GM21825 (cell line): Measurements from ENCODE around the gene HNF4A.
"Not testable (repeated sequence)": the region's sequence is repeated elsewhere in the genome, so short reads cannot be mapped to it uniquely, and the experiment has no call there.

Experiments used
- ATAC-seq: cut with Tn5 transposase; IDR thresholded peaks from one replicate; pipeline ENCODE4 v1.9.1; 2021; ENCODE audit warnings: mild to moderate bottlenecking, moderate library complexity; ENCODE audit not compliant: unreplicated experiment

HNF4A gene

DNA sequence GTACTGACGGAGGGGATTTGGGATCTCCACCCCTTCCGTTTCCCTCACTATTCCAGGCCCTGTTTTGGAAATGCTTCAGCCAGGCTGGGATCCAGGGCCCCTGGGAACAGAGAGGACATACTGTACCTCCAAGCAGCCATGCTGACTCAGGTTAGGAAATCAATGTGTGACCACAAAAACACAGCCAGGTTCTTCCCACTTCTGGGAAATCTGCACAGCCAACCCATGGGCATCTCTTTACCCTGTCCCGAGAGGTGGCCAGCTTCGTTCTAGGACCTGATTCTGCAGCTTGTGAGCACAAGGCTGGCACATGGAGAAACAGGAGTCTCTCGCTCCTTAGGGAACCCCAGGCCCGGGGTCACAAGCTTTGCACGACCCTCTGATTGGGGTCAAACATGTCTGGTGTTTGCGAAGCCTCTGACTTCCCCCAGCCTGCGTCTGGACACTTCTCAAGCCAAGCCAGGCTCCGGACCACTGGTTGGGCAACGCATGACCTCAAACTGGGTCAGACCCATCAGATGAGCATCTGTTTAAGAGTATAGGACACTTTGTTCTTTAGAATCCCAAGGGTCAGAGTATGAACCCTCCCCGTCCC, 111.9 kb downstream of the HNF4A start:
- ATAC-seq, result no peak

DNA sequence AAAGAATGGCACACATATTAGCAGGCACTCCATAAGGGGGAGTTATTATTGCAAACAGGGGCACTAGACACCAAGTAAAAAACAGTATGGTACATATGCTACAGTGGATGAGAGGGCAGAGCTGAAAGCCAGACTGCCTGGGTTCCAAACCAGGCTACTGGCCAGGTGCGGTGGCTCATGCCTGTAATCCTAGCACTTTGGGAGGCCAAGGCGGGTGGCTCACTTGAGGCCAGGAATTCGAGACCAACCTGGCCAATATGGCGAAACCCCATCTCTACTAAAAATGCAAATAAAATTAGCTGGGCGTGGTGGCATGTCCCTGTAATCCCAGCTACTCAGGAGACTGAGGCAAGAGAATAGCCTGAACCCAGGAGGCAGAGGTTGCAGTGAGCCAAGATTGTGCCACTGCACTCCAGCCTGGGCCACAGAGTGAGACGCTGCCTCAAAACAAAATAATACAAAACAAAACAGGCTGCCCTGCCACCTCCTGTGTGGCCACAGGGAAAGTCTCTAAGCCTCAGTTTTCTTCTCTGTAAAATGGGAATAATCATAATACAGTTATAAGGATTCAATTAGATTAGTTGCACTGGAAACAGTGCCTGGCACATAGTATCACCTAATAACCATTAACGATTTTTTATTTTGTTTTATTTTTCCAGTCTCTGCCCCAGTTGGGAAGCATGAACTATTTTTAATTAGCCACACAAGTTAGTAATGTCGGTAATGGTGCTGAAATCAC, 112.7 kb downstream of the HNF4A start:
- ATAC-seq, result no peak

DNA sequence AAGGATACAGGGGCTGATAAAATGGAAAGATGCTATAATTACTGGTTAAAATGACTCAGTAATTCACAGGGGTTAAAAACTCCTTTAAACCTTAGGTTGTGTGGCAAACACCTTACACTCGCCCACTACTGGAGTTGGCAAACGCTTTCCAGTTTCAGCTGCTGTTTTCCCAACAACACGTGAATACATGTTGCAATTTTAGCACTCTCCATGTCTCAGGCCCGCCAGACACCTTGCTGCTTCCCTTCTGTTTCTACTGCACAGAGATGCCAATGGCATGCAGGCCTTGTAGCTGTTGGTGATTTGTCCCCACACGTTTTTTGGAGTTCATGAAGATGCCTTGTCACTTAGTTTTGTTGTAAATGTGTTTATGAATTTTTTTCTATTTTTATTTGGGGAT, 114.8 kb downstream of the HNF4A start:
- ATAC-seq, result no peak

DNA sequence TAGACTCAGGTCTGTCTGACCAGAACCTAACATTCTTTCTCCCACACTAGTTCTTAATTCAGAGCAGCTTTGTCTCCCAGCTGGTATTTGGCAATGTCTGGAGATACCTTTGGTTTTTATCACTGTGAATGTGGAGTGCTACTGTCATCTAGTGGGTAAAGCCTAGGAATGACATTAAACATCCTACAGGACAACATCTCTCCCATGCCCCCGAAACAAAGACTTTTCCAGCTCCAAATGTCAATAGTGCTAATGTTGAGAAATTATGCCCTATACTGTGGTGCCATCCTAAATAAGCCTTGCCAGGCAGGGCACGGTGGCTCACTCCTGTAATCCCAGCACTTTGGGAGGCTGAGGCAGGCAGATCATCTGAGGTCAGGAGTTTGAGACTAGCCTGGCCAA, 116.0 kb downstream of the HNF4A start:
- ATAC-seq, result no peak

DNA sequence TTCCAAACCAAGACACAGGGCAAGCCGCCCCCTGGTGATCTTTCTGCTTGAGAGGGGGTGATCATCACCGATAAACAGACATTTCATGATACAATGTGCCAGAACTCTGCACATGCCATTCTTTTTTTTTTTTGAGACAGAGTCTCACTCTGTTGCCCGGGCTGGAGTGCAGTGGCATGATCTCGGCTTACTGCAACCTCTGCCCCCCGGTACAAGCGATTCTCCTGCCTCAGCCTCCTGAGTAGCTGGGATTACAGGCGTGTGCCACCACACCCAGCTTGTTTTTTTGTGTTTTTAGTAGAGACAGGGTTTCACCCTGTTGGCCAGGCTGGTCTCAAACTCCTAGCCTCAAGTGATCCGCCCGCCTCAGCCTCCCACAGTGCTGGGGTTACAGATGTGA, 116.8 kb downstream of the HNF4A start:
- ATAC-seq, result not testable (repeated sequence)

DNA sequence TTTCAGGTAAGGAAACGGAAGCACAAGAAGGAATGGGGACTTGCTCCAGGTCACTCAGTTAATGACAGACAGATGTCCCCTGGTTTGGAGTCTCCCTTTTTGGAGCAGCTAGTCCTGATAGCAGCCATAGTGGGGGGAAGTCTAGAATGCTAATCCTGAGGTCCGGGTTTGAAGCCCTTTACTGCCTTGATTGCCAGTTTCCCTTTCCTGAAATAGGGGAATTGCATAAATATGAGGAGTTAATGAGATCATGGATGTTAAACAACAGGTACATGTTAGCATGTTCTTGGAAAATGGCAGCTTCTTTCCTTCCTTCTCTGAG, 119.8 kb downstream of the HNF4A start:
- ATAC-seq, result no peak

DNA sequence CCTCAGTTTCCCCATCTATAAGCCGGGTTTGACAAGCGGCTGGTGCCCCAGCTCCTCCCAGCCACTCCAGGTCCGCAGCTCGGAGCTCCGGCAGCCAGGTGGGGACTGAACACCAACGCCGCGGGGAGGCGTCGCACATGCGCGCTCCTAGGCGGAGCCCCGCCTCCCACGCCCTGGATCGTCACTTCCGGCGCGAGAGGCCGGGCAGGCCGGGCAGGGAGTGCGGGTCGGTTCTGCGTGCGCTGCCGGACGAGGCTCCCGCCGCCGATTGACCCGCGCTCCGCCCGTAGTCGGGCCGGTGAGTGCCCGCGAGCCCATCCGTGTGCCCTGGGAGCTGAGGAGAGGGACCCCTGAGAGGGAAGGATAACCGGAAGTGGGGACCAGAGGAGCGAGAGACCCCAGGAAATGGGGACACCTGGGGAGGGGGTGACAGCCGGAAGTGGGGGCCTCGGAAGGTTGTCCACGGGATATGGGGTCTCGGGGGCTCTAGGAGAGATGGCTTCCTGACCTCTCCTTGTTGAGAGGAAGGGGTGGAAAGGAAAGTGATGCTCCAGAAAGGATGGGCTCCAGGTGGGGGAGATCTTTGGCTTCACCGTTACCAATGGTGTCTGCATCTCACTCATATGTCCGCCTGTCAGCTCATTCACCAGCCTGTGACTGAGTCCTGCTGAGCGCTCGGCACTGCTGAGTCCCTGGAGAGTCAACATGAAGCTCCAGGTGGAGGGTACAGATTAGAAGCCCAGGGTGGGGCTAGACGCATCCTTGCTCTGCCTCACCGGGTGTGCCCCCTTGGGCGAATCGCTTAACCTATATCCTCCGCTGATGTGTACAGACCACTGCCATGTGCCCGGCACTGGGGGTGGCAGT, 120.4 kb downstream of the HNF4A start, which contains the start of gene TTPAL:
TSS of gene TTPAL (plus strand) at position 181 of the 867 bp plus-strand sequence. CDS start 4,126 bp downstream, outside the sequence.
- peak; percentile 85 for ATAC-seq

DNA sequence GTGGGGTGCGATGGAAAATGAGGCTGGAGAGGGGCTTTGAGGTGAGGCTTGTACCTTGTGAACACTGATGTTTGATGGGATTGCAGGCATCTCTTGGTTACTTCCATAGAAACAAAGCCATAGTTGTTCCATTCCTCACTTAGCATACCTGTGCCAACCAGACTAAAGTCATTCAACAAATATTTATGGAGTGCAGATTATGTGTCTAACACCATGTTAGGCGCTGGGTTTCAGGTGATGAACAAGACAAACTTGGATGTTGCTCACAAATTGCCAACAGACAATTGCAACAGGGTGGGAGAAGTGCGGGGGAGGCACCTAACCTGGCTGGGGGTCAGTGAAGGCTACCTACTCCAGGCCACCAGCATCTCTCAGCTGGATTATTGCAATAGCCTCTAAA, 121.7 kb downstream of the HNF4A start:
- ATAC-seq, result no peak

DNA sequence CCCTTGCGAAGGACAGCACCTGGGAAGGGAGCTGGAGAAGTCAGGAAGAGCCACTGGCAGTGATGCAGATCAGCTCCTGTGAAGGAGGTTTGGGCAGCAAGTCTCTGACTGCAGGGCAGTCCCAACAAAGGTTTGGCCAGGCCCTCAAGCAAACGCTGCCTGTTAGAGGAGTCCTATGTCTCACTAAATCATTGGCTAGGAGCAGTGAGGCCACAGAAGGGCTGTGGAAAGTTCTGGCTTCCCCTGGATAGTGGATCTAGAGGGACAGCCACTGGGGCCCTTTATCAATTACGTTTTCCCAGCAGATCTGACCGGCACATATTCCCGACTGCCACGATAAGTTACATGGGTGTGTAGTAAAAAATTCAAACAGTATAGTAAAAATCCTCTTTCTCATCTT, 122.7 kb downstream of the HNF4A start:
- no peak for ATAC-seq

DNA sequence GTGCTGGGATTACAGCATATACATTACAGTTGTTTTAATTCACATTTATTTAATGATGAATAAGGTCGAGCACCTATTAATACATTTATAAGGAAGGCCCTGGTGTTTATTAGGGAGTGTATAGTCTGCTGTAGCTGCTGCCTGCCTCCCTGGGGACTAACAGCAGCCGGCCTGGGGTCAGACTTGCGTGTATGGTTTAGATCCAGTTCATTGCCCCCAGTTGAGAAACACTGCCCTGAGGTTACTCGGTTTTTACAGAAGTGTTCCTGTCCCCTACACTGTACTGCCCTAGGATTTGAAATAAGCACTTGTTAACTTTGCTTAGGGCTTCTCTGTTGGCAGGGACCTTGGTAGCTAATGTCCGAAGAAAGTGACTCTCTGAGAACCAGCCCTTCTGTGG, 124.1 kb downstream of the HNF4A start:
- ATAC-seq, result no peak

DNA sequence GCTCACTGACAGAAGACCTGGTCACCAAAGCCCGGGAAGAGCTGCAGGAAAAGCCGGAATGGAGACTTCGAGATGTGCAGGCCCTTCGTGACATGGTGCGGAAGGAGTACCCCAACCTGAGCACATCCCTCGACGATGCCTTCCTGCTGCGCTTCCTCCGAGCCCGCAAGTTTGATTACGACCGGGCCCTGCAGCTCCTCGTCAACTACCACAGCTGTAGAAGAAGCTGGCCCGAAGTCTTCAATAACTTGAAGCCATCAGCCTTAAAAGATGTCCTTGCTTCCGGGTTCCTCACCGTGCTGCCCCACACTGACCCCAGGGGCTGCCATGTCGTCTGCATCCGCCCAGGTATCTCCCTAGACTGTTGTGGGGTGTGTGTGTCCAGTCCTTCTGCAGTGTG, 124.6 kb downstream of the HNF4A start:
- no peak for ATAC-seq

DNA sequence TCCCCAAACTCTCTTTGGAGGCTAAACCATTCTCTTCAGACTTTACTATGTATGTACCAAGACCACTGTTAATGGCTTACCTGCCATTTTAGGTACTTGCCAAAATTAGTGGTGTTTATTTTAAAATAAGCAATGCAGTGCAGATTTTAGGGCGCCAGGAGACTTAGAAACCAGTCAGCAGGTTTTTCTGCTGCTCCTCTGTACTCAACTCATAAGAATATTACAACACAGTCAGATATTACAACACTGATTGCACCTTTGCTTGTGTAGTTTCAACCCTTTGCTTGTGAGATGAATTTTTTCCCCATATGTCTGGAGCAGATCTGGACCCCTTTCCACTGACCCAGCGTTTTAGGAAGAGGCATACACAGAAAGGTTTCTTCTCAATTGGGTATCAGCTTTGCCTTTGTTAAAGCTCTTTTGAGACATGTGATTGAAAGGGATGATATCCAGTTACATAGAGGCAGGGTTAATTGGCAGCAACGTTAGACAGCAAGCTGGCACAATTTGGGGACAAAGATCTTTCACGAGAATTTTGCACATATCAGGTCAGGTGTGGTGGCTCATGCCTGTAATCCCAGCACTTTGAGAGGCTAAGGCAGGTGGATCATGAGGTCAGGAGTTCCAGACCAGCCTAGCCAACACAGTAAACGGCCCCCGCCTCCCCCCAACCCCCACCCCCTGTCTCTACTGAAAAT, 126.4 kb downstream of the HNF4A start:
- no peak for ATAC-seq

DNA sequence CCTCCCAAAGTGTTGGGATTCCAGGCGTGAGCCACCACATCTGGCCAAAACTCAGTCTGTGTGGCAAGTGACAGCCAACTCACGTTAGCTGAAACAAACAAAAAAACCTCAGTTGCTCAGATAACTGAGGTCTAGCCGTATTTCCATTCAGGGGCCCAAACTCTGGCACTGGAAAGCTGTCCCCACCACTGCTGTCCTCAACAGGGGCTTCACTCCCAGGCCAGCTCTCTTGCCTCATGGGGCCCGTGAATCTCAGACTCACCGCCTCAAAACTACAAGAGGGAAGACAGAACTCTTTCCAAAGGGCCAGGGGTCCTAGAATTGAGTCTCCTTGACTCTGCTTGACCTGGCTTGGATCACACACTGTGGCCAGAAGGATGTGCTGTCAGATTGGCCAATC, 127.6 kb downstream of the HNF4A start:
- no peak for ATAC-seq
